ENCODE data around the gene URB2. TPM values are rescaled to one million over a fixed set of nuclear protein-coding genes. Genes with fewer than 3 reads are reported as not detected.

Gene URB2
- total RNA-seq, 1 donor from 2014 or later = 10.3 TPM

GRCh38 chr1:229614701-229615100, 11.3 kb upstream of the URB2 start:
- Histone ChIP-seq H3K27me3 (no peaks in the 10 kb centered on the region), H4K20me1 (ENCODE audit: low read depth) (peaks cover 23% of the 10 kb centered on the region), H2AFZ (replicated peaks) (no peak overlapping the region), H3K4me3 (no peak overlapping the region), H3F3A (ENCODE audit: low read depth) (no peaks in the 10 kb centered on the region), H3K4me2 (no peak overlapping the region), H3K27ac (peak overlapping the region; percentile 54), H3K36me3 (no peaks in the 10 kb centered on the region), H3K9me3 (ENCODE audit: low read depth) (no peaks in the 10 kb centered on the region), H3K9ac (no peak overlapping the region), H3K79me2 (ENCODE audit: low read depth) (peaks cover 52% of the 10 kb centered on the region), H3K4me1 (no peaks in the 10 kb centered on the region)
- H3K4me1 Mint-ChIP-seq = no peaks in the 10 kb centered on the region
- H3K9me3 Mint-ChIP-seq = no peaks in the 10 kb centered on the region
- no peaks in the 10 kb centered on the region for H3K27me3 Mint-ChIP-seq (ENCODE audit: insufficient read depth, low read depth)
- peaks cover 15% of the 10 kb centered on the region for H3K36me3 Mint-ChIP-seq
- no peak for TF ChIP-seq EZH2 (IDR thresholded peaks at IDR 0.05)
- no peak for TF ChIP-seq CTCF (IDR thresholded peaks at IDR 0.05)
- TF ChIP-seq EZH2phosphoT487 (IDR thresholded peaks at IDR 0.05) = no peak
- H3K27ac Mint-ChIP-seq = no peak overlapping the region
- H3K4me3 Mint-ChIP-seq = no peak overlapping the region
- DNase-seq (ENCODE audit: low spot score) = no peak

- H3K9me3 ChIP-seq (ENCODE audit: low read depth) = no peaks in the 10 kb centered on the region
- H2AFZ ChIP-seq (replicated peaks) = no peak overlapping the region
- H3K9ac ChIP-seq = no peak overlapping the region
- H3K4me2 ChIP-seq = no peak overlapping the region
- no peak overlapping the region for H3K27ac Mint-ChIP-seq
- H3K27me3 Mint-ChIP-seq (ENCODE audit: insufficient read depth, low read depth) = no peaks in the 10 kb centered on the region
- H3K4me1 Mint-ChIP-seq = no peaks in the 10 kb centered on the region
- H3K36me3 ChIP-seq = no peaks in the 10 kb centered on the region
- H3K36me3 Mint-ChIP-seq = peaks cover 4% of the 10 kb centered on the region
- no peaks in the 10 kb centered on the region for H3F3A ChIP-seq (ENCODE audit: low read depth)
- no peak overlapping the region for H3K4me3 ChIP-seq
- no peak overlapping the region for H3K27ac ChIP-seq
- H3K4me3 Mint-ChIP-seq = no peak overlapping the region
- H3K9me3 Mint-ChIP-seq = no peaks in the 10 kb centered on the region
- H3K27me3 ChIP-seq = no peaks in the 10 kb centered on the region
- DNase-seq (ENCODE audit: low spot score) = no peak
- TF ChIP-seq EZH2 (IDR thresholded peaks at IDR 0.05) (no peak), EZH2phosphoT487 (IDR thresholded peaks at IDR 0.05) (no peak), CTCF (IDR thresholded peaks at IDR 0.05) (no peak)
- peaks cover 80% of the 10 kb centered on the region for H3K79me2 ChIP-seq (ENCODE audit: low read depth)
- no peaks in the 10 kb centered on the region for H3K4me1 ChIP-seq
- peaks cover 23% of the 10 kb centered on the region for H4K20me1 ChIP-seq (ENCODE audit: low read depth)
Observed at GRCh38 chr1:229617351-229618100, 8.5 kb upstream of the URB2 start.

GRCh38 chr1:229619002-229619401, 7.0 kb upstream of the URB2 start:
- no peak for DNase-seq (ENCODE audit: low spot score)
- no peak overlapping the region for H3K9ac ChIP-seq
- TF ChIP-seq EZH2 (IDR thresholded peaks at IDR 0.05) (no peak), EZH2phosphoT487 (IDR thresholded peaks at IDR 0.05) (no peak), CTCF (IDR thresholded peaks at IDR 0.05) (no peak)
- H3K36me3 Mint-ChIP-seq = no peaks in the 10 kb centered on the region
- H3K4me1 Mint-ChIP-seq = peaks cover 2% of the 10 kb centered on the region
- H3K27me3 Mint-ChIP-seq (ENCODE audit: insufficient read depth, low read depth) = no peaks in the 10 kb centered on the region
- H3K27me3 ChIP-seq = no peaks in the 10 kb centered on the region
- no peak overlapping the region for H2AFZ ChIP-seq (replicated peaks)
- H3K79me2 ChIP-seq (ENCODE audit: low read depth) = peaks cover 95% of the 10 kb centered on the region
- H3F3A ChIP-seq (ENCODE audit: low read depth) = no peaks in the 10 kb centered on the region
- H3K27ac Mint-ChIP-seq = no peak overlapping the region
- peaks cover 36% of the 10 kb centered on the region for H4K20me1 ChIP-seq (ENCODE audit: low read depth)
- no peak overlapping the region for H3K4me3 Mint-ChIP-seq
- no peak overlapping the region for H3K4me3 ChIP-seq
- H3K27ac ChIP-seq = no peak overlapping the region
- H3K4me1 ChIP-seq = no peaks in the 10 kb centered on the region
- no peaks in the 10 kb centered on the region for H3K9me3 Mint-ChIP-seq
- no peak overlapping the region for H3K4me2 ChIP-seq
- H3K36me3 ChIP-seq = no peaks in the 10 kb centered on the region
- no peaks in the 10 kb centered on the region for H3K9me3 ChIP-seq (ENCODE audit: low read depth)

Data from neural progenitor cell (in vitro differentiated cells).